ENCODE measurements around the gene SPATA21. TPM values are rescaled to one million over a fixed set of nuclear protein-coding genes. Genes with fewer than 3 reads are reported as not detected.

Gene SPATA21
- total and polyA plus RNA-seq, 10 of the 15 experiments (the other 5 are each of a cell fraction or from before 2014, with no cell fraction given): 0.05 to 1.1 (median 0.24) TPM; not detected in 1

DNA sequence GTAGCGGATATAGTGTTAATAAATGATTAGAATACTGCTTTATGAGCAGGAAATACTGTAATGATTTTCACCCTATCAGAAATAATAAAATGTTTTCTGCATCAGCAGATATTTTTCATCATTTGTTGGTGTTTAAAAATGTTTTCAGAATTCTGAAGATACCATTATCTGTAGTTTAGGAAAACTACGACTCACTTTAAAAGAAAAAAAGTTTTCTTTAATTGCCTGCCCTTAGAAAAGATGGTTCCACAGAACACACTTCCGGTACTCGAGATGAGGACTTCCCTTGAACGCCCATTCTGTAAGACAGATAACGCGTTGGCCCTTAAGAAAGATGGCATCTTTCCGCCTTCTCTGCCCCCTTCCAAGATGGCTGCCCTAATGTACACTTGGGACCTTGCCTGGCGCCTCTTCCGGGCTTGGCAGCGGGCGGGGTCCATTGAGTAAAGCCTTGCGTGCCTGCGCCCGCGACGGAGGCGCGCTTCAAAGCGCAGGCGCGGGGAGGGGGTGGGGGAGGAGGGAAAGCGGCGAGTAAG is 70.4 kb downstream of the SPATA21 start, which contains the start of gene SZRD1 (continued):
- TF ChIP-seq, protein P1, sequence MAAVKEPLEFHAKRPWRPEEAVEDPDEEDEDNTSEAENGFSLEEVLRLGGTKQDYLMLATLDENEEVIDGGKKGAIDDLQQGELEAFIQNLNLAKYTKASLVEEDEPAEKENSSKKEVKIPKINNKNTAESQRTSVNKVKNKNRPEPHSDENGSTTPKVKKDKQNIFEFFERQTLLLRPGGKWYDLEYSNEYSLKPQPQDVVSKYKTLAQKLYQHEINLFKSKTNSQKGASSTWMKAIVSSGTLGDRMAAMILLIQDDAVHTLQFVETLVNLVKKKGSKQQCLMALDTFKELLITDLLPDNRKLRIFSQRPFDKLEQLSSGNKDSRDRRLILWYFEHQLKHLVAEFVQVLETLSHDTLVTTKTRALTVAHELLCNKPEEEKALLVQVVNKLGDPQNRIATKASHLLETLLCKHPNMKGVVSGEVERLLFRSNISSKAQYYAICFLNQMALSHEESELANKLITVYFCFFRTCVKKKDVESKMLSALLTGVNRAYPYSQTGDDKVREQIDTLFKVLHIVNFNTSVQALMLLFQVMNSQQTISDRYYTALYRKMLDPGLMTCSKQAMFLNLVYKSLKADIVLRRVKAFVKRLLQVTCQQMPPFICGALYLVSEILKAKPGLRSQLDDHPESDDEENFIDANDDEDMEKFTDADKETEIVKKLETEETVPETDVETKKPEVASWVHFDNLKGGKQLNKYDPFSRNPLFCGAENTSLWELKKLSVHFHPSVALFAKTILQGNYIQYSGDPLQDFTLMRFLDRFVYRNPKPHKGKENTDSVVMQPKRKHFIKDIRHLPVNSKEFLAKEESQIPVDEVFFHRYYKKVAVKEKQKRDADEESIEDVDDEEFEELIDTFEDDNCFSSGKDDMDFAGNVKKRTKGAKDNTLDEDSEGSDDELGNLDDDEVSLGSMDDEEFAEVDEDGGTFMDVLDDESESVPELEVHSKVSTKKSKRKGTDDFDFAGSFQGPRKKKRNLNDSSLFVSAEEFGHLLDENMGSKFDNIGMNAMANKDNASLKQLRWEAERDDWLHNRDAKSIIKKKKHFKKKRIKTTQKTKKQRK (IDR thresholded peaks at IDR 0.05; ENCODE audit: low read depth, low read length): no peak
- TF ChIP-seq ZNF384 (IDR thresholded peaks at IDR 0.05; ENCODE audit: borderline replicate concordance, low read depth, low read length) (peak; percentile 83; the same call in 1 of the 2 replicates), BRCA1 (IDR thresholded peaks at IDR 0.05; ENCODE audit: low read depth, low read length) (no peak), CHD1 (IDR thresholded peaks at IDR 0.05; ENCODE audit: low read depth, low read length) (no peak), KDM1A (IDR thresholded peaks at IDR 0.05; ENCODE audit: borderline replicate concordance) (no peak), WRNIP1 (IDR thresholded peaks at IDR 0.05; ENCODE audit: borderline replicate concordance, low read depth, low read length) (no peak), SIX5 (IDR thresholded peaks at IDR 0.05; ENCODE audit: low read depth, low read length, severe bottlenecking) (peak; percentile 87), GABPA (IDR thresholded peaks at IDR 0.05; ENCODE audit: low read depth) (peak; percentile 95), FOS (IDR thresholded peaks at IDR 0.05; ENCODE audit: borderline replicate concordance, extremely low read depth, insufficient read length) (no peak), RUNX3 (IDR thresholded peaks at IDR 0.05; ENCODE audit: low read length) (peak; percentile 14; the same call in 1 of the 2 replicates), NBN (IDR thresholded peaks at IDR 0.05) (no peak), SP1 (IDR thresholded peaks at IDR 0.05; ENCODE audit: low read depth, low read length) (no peak), RAD51 (IDR thresholded peaks at IDR 0.05) (peak; percentile 31; the same call in 1 of the 2 replicates), ZNF207 (IDR thresholded peaks at IDR 0.05; ENCODE audit: borderline replicate concordance) (no peak), RCOR1 (conservative IDR thresholded peaks at IDR 0.05; ENCODE audit: low read depth, low read length) (peak; percentile 98), TCF12 (IDR thresholded peaks at IDR 0.05; ENCODE audit: low read depth, low read length) (no peak), NFYB (IDR thresholded peaks at IDR 0.05; ENCODE audit: insufficient read depth, low read depth, low read length) (no peak), CBX5 (IDR thresholded peaks at IDR 0.05; ENCODE audit: low read depth) (no peak), HDGF (IDR thresholded peaks at IDR 0.05) (no peak), SMC3 (IDR thresholded peaks at IDR 0.05; ENCODE audit: borderline replicate concordance, low read length) (no peak), IRF4 (IDR thresholded peaks at IDR 0.05; ENCODE audit: low read depth, low read length) (no peak), CHD4 (IDR thresholded peaks at IDR 0.05) (no peak), CBFB (IDR thresholded peaks at IDR 0.05; ENCODE audit: low read depth) (no peak), NRF1 (conservative IDR thresholded peaks at IDR 0.05; ENCODE audit: low read depth, low read length) (peak; percentile 68), BHLHE40 (IDR thresholded peaks at IDR 0.05; ENCODE audit: borderline replicate concordance in 1 of 2, low read depth in 2 of 2, low read length in 1 of 2) (peak in 1 of 2 experiments; percentile 20; a peak in 1 of 4 replicates)
- TF ChIP-seq, protein P2, sequence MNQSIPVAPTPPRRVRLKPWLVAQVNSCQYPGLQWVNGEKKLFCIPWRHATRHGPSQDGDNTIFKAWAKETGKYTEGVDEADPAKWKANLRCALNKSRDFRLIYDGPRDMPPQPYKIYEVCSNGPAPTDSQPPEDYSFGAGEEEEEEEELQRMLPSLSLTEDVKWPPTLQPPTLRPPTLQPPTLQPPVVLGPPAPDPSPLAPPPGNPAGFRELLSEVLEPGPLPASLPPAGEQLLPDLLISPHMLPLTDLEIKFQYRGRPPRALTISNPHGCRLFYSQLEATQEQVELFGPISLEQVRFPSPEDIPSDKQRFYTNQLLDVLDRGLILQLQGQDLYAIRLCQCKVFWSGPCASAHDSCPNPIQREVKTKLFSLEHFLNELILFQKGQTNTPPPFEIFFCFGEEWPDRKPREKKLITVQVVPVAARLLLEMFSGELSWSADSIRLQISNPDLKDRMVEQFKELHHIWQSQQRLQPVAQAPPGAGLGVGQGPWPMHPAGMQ (IDR thresholded peaks at IDR 0.05; ENCODE audit: borderline replicate concordance): no peak
- TF ChIP-seq, protein P3, sequence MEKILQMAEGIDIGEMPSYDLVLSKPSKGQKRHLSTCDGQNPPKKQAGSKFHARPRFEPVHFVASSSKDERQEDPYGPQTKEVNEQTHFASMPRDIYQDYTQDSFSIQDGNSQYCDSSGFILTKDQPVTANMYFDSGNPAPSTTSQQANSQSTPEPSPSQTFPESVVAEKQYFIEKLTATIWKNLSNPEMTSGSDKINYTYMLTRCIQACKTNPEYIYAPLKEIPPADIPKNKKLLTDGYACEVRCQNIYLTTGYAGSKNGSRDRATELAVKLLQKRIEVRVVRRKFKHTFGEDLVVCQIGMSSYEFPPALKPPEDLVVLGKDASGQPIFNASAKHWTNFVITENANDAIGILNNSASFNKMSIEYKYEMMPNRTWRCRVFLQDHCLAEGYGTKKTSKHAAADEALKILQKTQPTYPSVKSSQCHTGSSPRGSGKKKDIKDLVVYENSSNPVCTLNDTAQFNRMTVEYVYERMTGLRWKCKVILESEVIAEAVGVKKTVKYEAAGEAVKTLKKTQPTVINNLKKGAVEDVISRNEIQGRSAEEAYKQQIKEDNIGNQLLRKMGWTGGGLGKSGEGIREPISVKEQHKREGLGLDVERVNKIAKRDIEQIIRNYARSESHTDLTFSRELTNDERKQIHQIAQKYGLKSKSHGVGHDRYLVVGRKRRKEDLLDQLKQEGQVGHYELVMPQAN (conservative IDR thresholded peaks at IDR 0.05): no peak

Measured in GM12878 (cell line).